ENCODE data around the gene C16orf96.

DNA sequence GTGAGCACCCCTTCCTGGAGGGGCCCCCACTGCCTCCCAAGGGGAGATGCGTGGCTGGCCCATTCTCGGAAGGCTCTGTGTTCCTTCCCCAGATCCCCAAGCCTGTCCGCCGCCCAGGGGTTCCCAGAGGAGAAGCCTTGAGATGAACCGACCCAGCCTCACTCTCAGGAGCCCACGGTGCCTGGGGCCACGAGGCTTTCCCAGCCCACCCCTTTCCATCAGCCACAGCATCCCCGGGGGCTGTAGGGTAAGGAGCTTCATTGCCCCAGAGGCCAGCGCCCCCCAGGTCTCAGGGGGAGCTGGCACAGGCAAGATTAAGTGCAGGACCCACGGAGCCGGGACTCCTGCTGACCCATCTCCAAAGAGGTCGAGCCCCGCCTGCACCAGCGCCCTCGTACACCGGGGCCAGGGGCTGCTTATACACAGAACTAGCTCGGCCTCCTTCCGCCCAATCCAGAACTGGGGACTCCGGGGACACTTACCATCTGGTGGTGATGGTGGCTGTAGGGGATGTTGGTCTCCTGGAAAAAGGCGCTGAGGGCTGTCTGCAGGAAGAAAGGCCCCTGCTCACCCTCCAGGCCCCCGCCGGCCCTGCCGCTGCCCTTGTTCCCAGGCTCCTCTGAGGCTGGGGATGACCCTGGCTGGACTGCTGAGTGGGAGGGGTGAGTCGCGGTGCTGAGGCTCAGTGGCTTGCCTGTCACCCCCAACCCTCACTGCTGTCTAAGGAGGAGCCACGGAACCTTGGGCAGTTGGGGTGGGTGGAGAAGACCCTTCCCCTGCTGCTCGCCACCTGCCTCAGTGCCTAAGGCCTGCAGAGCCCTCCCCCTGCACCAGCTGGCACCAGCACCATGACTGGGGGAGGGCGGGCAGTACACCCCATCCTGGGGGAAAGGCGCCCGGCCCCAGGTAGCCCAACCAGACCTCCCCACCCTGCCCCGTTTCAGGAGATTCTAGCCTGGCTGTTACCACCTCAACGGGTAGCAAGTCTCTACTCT is 54.2 kb downstream of the C16orf96 start:
- no peak for TF ChIP-seq EP300 (IDR thresholded peaks at IDR 0.05)
- TF ChIP-seq POLR2AphosphoS5 (IDR thresholded peaks at IDR 0.05), result no peak
- TF ChIP-seq, protein P1, sequence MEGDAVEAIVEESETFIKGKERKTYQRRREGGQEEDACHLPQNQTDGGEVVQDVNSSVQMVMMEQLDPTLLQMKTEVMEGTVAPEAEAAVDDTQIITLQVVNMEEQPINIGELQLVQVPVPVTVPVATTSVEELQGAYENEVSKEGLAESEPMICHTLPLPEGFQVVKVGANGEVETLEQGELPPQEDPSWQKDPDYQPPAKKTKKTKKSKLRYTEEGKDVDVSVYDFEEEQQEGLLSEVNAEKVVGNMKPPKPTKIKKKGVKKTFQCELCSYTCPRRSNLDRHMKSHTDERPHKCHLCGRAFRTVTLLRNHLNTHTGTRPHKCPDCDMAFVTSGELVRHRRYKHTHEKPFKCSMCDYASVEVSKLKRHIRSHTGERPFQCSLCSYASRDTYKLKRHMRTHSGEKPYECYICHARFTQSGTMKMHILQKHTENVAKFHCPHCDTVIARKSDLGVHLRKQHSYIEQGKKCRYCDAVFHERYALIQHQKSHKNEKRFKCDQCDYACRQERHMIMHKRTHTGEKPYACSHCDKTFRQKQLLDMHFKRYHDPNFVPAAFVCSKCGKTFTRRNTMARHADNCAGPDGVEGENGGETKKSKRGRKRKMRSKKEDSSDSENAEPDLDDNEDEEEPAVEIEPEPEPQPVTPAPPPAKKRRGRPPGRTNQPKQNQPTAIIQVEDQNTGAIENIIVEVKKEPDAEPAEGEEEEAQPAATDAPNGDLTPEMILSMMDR (IDR thresholded peaks at IDR 0.05), result no peak
- no peak for TF ChIP-seq POLR2A (IDR thresholded peaks at IDR 0.05)
